Measurements from ENCODE around the gene OXNAD1. TPM values are rescaled to one million over a fixed set of nuclear protein-coding genes. Genes with fewer than 3 reads are reported as not detected.

The OXNAD1 gene
- total RNA-seq, 1 experiment from 2014 or later: 23.7 TPM

DNA sequence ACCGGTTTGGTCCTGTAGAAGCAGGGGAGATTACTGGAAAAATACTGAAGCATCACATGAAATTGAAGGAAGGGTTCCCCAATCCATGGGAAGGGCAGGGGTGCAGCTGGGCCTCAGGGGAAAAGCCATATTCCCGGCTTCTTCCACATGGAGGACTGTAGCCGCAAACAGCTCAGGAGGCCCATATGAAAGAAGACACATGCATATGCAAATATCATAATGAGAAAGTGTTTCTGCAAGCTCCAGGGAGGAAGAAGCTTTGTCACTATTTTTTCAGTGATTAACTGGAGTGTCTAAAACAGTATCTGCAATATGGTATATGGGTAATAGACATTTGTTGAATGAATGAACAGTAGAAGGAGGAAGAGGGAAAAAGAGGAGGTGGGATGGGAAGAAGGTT lies 19.4 kb upstream of the OXNAD1 start:
- H4K5ac ChIP-seq (ENCODE audit: insufficient read length, low read depth, low read length): no peak overlapping the region
- H3K9me3 ChIP-seq (ENCODE audit: control insufficient read depth, low read depth, low read length): no peaks in the 10 kb centered on the region
- no peak overlapping the region for H2BK15ac ChIP-seq (ENCODE audit: low read depth, low read length)
- H3K79me2 ChIP-seq (ENCODE audit: insufficient read depth, low read length): no peaks in the 10 kb centered on the region
- no CpG with 5 or more reads among the region's 3 CpGs for WGBS (ENCODE audit: extremely low coverage, insufficient read length, low lambda C conversion rate)
- no peaks in the 10 kb centered on the region for H3K23me2 ChIP-seq (ENCODE audit: insufficient read length, low read depth, low read length, poor library complexity, severe bottlenecking)
- no peak overlapping the region for H4K8ac ChIP-seq (replicated peaks; ENCODE audit: insufficient read length, low read depth, low read length)
- H4K91ac ChIP-seq (ENCODE audit: insufficient read length, low read depth, low read length): no peak overlapping the region
- no peak overlapping the region for H2AFZ ChIP-seq (ENCODE audit: low read length)
- H3K4me2 ChIP-seq (ENCODE audit: insufficient read depth, insufficient read length, low read length): no peak overlapping the region
- no peaks in the 10 kb centered on the region for H3K27me3 ChIP-seq (ENCODE audit: insufficient read depth, low read length)
- H4K20me1 ChIP-seq (ENCODE audit: control insufficient read depth, insufficient read depth, insufficient read length): no peaks in the 10 kb centered on the region
- no peak overlapping the region for H3K18ac ChIP-seq (ENCODE audit: insufficient read length, low read depth, low read length)
- no peak overlapping the region for H2BK12ac ChIP-seq (ENCODE audit: insufficient read length, low read depth, low read length)
- H3K9ac ChIP-seq (ENCODE audit: extremely low read depth, insufficient read length, low read length): no peak overlapping the region
- no peak overlapping the region for H2BK5ac ChIP-seq (ENCODE audit: insufficient read length, low read length)
- H3K23ac ChIP-seq (ENCODE audit: insufficient read length, low read depth, low read length): no peak overlapping the region
- no peak overlapping the region for H2BK120ac ChIP-seq (ENCODE audit: low read depth, low read length, poor library complexity, severe bottlenecking)
- H3K27ac ChIP-seq (ENCODE audit: insufficient read length, low read depth, low read length): no peak overlapping the region
- H3T11ph ChIP-seq (ENCODE audit: low read length): no peak overlapping the region
- Mint-ChIP-seq H3K9me3 (no peaks in the 10 kb centered on the region), H3K36me3 (ENCODE audit: insufficient read depth in 1 of 3, low read depth in 3 of 3) (no peaks in the 10 kb centered on the region), H3K4me3 (no peak overlapping the region), H3K4me1 (peaks cover 0 to 4% of the 10 kb centered on the region in 2 experiments; a peak in 1 of 4 replicates), H3K27ac (no peak overlapping the region; a peak in 1 of 7 replicates), H3K27me3 (ENCODE audit: low read depth) (peaks cover 1% of the 10 kb centered on the region; the same call in 1 of the 2 replicates)
- H3K4ac ChIP-seq (ENCODE audit: low read depth, low read length): no peak overlapping the region
- H3K4me1 ChIP-seq (ENCODE audit: insufficient read depth, low read length): no peaks in the 10 kb centered on the region
- H3K79me1 ChIP-seq (ENCODE audit: insufficient read depth, low read depth, low read length, poor library complexity, severe bottlenecking): no peaks in the 10 kb centered on the region
- H3K14ac ChIP-seq (ENCODE audit: insufficient read depth, low read length): no peak overlapping the region
- H2AK5ac ChIP-seq (ENCODE audit: insufficient read length, low read length): no peak overlapping the region
- no peak overlapping the region for H2BK20ac ChIP-seq (ENCODE audit: low read depth, low read length, poor library complexity, severe bottlenecking)
- TF ChIP-seq, protein P1, sequence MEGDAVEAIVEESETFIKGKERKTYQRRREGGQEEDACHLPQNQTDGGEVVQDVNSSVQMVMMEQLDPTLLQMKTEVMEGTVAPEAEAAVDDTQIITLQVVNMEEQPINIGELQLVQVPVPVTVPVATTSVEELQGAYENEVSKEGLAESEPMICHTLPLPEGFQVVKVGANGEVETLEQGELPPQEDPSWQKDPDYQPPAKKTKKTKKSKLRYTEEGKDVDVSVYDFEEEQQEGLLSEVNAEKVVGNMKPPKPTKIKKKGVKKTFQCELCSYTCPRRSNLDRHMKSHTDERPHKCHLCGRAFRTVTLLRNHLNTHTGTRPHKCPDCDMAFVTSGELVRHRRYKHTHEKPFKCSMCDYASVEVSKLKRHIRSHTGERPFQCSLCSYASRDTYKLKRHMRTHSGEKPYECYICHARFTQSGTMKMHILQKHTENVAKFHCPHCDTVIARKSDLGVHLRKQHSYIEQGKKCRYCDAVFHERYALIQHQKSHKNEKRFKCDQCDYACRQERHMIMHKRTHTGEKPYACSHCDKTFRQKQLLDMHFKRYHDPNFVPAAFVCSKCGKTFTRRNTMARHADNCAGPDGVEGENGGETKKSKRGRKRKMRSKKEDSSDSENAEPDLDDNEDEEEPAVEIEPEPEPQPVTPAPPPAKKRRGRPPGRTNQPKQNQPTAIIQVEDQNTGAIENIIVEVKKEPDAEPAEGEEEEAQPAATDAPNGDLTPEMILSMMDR (conservative IDR thresholded peaks at IDR 0.05): no peak
- no peak overlapping the region for H3K56ac ChIP-seq (ENCODE audit: insufficient read length, low read depth, low read length)
- no peak for DNase-seq
